ENCODE measurements around the gene MMP28. TPM values are rescaled to one million over a fixed set of nuclear protein-coding genes. Genes with fewer than 3 reads are reported as not detected.

MMP28 gene
- total RNA-seq, 1 donor from 2014 or later, result 44.6 TPM

DNA sequence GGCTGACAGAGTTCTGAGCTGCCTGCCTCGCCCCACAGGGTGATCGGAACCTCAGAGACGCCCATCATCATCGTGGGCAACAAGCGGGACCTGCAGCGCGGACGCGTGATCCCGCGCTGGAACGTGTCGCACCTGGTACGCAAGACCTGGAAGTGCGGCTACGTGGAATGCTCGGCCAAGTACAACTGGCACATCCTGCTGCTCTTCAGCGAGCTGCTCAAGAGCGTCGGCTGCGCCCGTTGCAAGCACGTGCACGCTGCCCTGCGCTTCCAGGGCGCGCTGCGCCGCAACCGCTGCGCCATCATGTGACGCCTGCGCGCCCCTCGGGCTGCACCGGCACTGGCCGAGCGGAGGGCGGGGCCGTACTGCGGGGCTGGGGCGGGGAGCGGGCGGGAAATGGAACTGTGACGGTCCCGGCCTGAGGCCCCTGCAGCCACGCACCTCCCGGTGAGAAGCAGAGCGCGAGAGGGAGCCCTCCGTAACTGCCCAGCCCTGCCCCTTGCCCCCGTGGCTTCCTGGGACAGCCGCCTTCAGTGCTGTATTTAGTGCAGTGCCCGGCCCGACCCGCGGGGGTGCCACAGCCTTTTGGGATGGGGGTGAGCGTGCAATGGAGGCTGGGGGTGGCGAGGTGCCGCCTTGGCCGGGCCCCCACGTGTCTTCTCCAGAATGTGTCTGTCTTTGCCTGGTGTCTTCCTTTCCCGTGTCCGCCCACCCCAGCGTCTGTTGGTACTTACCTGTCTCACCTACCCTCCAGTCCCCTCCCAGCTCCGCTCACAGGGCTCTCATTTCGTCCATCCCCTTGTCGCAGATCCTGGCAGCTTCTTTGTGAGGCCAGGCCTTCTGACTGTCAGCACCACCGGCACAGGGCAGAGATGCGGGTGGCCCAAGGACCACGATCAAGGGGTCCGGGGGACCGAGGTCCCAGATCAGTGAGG lies 54.2 kb downstream of the MMP28 start:
- H3K4me3 ChIP-seq, result peak overlapping the region; percentile 12 to 52
- intact Hi-C loops (cut with DNase I), result no loop called here
- peaks cover 2 to 4% of the 10 kb centered on the region in 2 donors for H3K4me1 ChIP-seq
- TF ChIP-seq, protein P1, sequence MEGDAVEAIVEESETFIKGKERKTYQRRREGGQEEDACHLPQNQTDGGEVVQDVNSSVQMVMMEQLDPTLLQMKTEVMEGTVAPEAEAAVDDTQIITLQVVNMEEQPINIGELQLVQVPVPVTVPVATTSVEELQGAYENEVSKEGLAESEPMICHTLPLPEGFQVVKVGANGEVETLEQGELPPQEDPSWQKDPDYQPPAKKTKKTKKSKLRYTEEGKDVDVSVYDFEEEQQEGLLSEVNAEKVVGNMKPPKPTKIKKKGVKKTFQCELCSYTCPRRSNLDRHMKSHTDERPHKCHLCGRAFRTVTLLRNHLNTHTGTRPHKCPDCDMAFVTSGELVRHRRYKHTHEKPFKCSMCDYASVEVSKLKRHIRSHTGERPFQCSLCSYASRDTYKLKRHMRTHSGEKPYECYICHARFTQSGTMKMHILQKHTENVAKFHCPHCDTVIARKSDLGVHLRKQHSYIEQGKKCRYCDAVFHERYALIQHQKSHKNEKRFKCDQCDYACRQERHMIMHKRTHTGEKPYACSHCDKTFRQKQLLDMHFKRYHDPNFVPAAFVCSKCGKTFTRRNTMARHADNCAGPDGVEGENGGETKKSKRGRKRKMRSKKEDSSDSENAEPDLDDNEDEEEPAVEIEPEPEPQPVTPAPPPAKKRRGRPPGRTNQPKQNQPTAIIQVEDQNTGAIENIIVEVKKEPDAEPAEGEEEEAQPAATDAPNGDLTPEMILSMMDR (IDR thresholded peaks at IDR 0.05), result no peak
- H3K9me3 ChIP-seq, result no peaks in the 10 kb centered on the region
- no peak overlapping the region for H3K27ac ChIP-seq
- H3K27me3 ChIP-seq, result peaks cover 18% of the 10 kb centered on the region
- DNase-seq (ENCODE audit: low spot score in 2 of 2), result no peak
- H3K36me3 ChIP-seq, result no peaks in the 10 kb centered on the region

DNA sequence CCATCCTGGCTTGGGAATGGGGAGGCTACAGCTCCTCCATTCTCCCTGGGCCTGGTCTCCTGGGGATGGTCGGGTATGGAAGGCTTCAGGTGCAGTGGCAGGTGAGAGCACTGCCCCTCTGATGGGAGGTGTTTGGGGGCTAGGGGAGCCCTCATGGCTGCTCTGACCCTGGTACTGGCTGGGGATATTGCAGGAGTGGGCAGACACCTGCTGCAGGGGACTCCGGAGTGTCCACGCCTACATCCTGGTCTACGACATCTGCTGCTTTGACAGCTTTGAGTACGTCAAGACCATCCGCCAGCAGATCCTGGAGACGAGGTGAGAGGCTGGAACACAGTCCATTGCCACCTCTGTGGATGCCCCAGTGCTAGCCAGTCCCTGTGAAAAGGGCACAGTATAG lies 55.2 kb downstream of the MMP28 start:
- intact Hi-C loops (cut with DNase I), result no loop called here
- Histone ChIP-seq H3K27me3 (peaks cover 18% of the 10 kb centered on the region), H3K4me3 (no peak overlapping the region), H3K9me3 (no peaks in the 10 kb centered on the region), H3K36me3 (no peaks in the 10 kb centered on the region), H3K4me1 (peaks cover 2 to 4% of the 10 kb centered on the region in 2 donors), H3K27ac (no peak overlapping the region)
- no peak for DNase-seq (ENCODE audit: low spot score in 2 of 2)
- TF ChIP-seq, protein P1 (IDR thresholded peaks at IDR 0.05), result no peak

DNA sequence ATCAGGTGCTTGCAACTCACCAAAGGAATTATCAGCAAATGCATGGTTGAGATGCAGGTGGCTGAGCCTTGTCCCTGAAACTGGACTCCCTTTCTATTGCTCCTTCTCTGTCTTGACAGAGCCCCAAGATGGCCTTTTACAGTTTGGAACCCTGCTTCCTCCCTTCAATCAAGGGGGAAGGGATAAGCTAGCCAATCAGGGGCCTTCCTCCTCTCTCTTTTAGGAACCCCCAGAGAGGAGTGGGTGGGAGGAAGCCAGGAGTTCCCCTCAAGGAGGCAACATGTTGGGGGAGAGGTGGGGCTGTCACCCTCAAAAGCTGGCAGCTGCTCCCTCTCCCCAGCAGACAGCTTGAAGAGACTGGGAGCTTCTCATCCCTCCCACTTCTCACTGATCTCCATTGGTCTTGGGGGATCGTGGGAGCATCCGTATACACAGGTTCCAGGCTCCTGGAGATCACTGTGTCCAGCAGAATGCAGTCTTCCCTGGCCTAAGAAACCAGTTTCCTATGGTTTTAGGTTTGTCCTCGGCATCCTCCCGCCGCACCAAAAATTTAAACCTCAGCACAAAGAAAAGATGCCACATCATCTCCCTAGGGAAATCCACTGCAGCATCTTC lies 56.8 kb downstream of the MMP28 start:
- intact Hi-C loops (cut with DNase I), result no loop called here
- no peaks in the 10 kb centered on the region for H3K9me3 ChIP-seq

DNA sequence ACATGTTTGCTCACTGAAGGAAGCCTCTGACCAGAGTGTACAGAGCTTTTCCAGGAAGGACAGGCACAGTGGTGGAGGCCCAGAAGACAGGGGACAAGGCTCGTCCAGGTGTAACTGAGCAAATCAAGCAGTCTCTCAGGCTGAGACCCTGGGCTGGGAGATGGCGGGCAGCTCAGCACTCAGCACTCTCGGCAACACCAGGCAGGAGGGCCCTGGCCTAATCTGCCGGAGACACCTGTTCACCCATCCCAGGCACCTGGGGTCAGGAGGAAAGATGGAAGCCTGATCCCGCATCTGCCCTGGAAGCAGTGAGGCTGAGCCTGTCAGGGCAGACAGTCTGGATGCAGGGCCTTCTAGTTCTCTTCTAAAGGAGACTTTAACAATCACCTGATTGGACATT lies 59.2 kb downstream of the MMP28 start:
- peaks cover 5% of the 10 kb centered on the region for H3K27me3 ChIP-seq
- no peaks in the 10 kb centered on the region for H3K9me3 ChIP-seq
- H3K4me3 ChIP-seq, result no peak overlapping the region
- H3K27ac ChIP-seq, result no peak overlapping the region
- no peaks in the 10 kb centered on the region for H3K36me3 ChIP-seq
- intact Hi-C loops (cut with DNase I), result no loop called here
- peaks cover 2 to 6% of the 10 kb centered on the region in 2 donors for H3K4me1 ChIP-seq
- TF ChIP-seq, protein P1 (IDR thresholded peaks at IDR 0.05), result no peak
- no peak for DNase-seq (ENCODE audit: low spot score in 2 of 2)

More for the DNA sequence above, 56.8 kb downstream of the MMP28 start:
- H3K4me1 ChIP-seq, result peaks cover 2 to 4% of the 10 kb centered on the region in 2 donors
- H3K27me3 ChIP-seq, result peaks cover 13% of the 10 kb centered on the region
- no peaks in the 10 kb centered on the region for H3K36me3 ChIP-seq
- TF ChIP-seq, protein P1 (IDR thresholded peaks at IDR 0.05), result no peak
- H3K27ac ChIP-seq, result no peak overlapping the region
- H3K4me3 ChIP-seq, result no peak overlapping the region
- DNase-seq (ENCODE audit: low spot score in 2 of 2), result no peak

DNA sequence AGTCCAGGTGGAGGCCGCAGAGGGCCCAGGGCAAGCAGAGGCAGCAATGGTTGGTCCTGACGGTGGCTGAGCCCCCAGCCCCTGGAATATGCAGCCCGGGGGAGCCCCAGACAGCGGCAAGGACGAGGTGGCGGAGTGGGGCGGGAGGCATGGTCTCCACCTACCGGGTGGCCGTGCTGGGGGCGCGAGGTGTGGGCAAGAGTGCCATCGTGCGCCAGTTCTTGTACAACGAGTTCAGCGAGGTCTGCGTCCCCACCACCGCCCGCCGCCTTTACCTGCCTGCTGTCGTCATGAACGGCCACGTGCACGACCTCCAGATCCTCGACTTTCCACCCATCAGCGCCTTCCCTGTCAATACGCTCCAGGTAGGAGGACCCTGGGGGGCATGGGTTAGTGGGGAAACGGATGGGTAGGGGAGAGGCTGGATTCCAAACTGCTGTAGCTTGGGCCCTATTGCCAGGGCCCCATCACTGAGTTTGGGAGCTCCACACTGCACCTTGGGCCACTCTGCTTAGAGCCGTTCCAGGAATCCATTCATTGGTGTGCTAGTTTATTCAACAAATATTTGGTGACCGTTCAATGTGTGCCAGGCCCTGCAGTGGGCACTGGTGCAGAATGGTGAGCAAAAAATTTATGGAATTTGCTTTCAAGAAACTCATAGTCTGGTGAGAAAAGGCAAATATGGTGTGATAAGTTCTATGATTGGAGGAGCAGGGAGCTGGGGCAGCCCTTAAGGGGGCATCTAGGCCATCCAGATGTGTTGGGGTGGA lies 60.2 kb downstream of the MMP28 start:
- Histone ChIP-seq H3K4me1 (peaks cover 0 to 11% of the 10 kb centered on the region in 2 donors), H3K27ac (no peak overlapping the region), H3K36me3 (no peaks in the 10 kb centered on the region), H3K4me3 (no peak overlapping the region), H3K27me3 (no peaks in the 10 kb centered on the region), H3K9me3 (no peaks in the 10 kb centered on the region)
- intact Hi-C loops (cut with DNase I), result no loop called here
- no peak for DNase-seq (ENCODE audit: low spot score in 2 of 2)
- TF ChIP-seq, protein P1 (IDR thresholded peaks at IDR 0.05), result no peak
